BJ (cell line): Measurements from ENCODE around the gene KRTAP5-2. TPM values are rescaled to one million over a fixed set of nuclear protein-coding genes. Genes with fewer than 3 reads are reported as not detected.

Experiments used
- CTCF ChIA-PET: fragments of 350-600 bp; formaldehyde crosslinking; extraction: SDS; loops from one replicate; lab custom pipeline; 2021; ENCODE audit warnings: antibody characterized with exemption, inconsistent platforms; lab: Yijun Ruan, JAX
- POLR2A ChIA-PET: fragments of 300-600 bp; sonication (Branson Sonifier 250); formaldehyde crosslinking; extraction: SDS; loops from one replicate; lab custom pipeline; 2021; ENCODE audit warnings: antibody characterized with exemption; lab: Charles Lee
- DNase-seq: peaks from one replicate; pipeline ENCODE4 v3.0.0-alpha.2; 2011; ENCODE audit warnings: low read depth
- H3K27me3 ChIP-seq: 2 replicates; pipeline ENCODE4 v1.6.0; 2011; ENCODE audit warnings: low read length; ENCODE audit not compliant: control insufficient read depth, insufficient read depth
- H3K36me3 ChIP-seq: 2 replicates; pipeline ENCODE4 v1.5.1; 2011; ENCODE audit warnings: low read length; ENCODE audit not compliant: control insufficient read depth, insufficient read depth
- H3K4me3 ChIP-seq: 2 replicates; pipeline ENCODE4 v1.5.1; 2011; ENCODE audit warnings: low read depth, mild to moderate bottlenecking, control low read depth, low read length
- CTCF ChIP-seq: IDR thresholded peaks from 2 replicates; pipeline ENCODE4 v1.5.1; 2011; ENCODE audit warnings: low read depth, mild to moderate bottlenecking, control low read depth, inconsistent platforms, low read length, moderate library complexity; ENCODE audit not compliant: insufficient read depth
- polyA plus RNA-seq: library from polyadenylated mRNA; depleted of rRNA; stranded (reverse); fragments of >200 nt; gene quantifications from 2 replicates; pipeline ENCODE4 v1.2.3, GENCODE V29; 2011

KRTAP5-2 gene
- polyA plus RNA-seq, 1 experiment = not detected

- H3K4me3 ChIP-seq = no peak overlapping the region
- H3K27me3 ChIP-seq = peaks cover 2% of the 10 kb centered on the region; the same call in 1 of the 2 replicates
- H3K36me3 ChIP-seq = peaks cover 1% of the 10 kb centered on the region; the same call in 1 of the 2 replicates
- DNase-seq = no peak
- no peak for TF ChIP-seq CTCF
- ChIA-PET CTCF (interaction anchor here (1.1 to 12.4 kb wide), 3 partner anchors 10 to 49 kb away, joined by 4 to 301 read pairs (median 4); no protein-coding TSS in a partner anchor), POLR2A (no interaction called here)
Observed at GRCh38 chr11:1570001-1570453, 28.1 kb downstream of the KRTAP5-2 start.

- no peak for TF ChIP-seq CTCF
- ChIA-PET POLR2A (no interaction called here), CTCF (interaction anchor here (1.5 to 12.4 kb wide), 2 partner anchors 10 to 24 kb away, joined by 4 to 301 read pairs; no protein-coding TSS in a partner anchor)
- H3K36me3 ChIP-seq = peaks cover 1% of the 10 kb centered on the region; the same call in 1 of the 2 replicates
- H3K27me3 ChIP-seq = peaks cover 2% of the 10 kb centered on the region; the same call in 1 of the 2 replicates
- no peak for DNase-seq
- no peak overlapping the region for H3K4me3 ChIP-seq
Observed at GRCh38 chr11:1569251-1569780, 28.8 kb downstream of the KRTAP5-2 start.

GRCh38 chr11:1568441-1568911, 29.6 kb downstream of the KRTAP5-2 start:
- Histone ChIP-seq H3K27me3 (peaks cover 2% of the 10 kb centered on the region; the same call in 1 of the 2 replicates), H3K36me3 (peaks cover 2% of the 10 kb centered on the region; the same call in 1 of the 2 replicates), H3K4me3 (no peak overlapping the region)
- DNase-seq = no peak
- no peak for TF ChIP-seq CTCF
- POLR2A ChIA-PET = interaction anchor here (0.5 kb wide), 1 partner anchor 229 kb away, joined by 13 read pairs; no protein-coding TSS in a partner anchor
- CTCF ChIA-PET = interaction anchor here (0.9 to 1.8 kb wide), 2 partner anchors 9 to 15 kb away, joined by 3 to 5 read pairs; no protein-coding TSS in a partner anchor

GRCh38 chr11:1567721-1568100, 30.4 kb downstream of the KRTAP5-2 start:
- no peak for TF ChIP-seq CTCF
- H3K4me3 ChIP-seq = no peak overlapping the region
- CTCF ChIA-PET = interaction anchor here (0.8 to 1.8 kb wide), 3 partner anchors 9 to 20 kb away, joined by 3 to 5 read pairs (median 3); no protein-coding TSS in a partner anchor
- no peaks in the 10 kb centered on the region for H3K27me3 ChIP-seq
- peaks cover 6% of the 10 kb centered on the region for H3K36me3 ChIP-seq
- POLR2A ChIA-PET = no interaction called here
- no peak for DNase-seq

- H3K36me3 ChIP-seq = peaks cover 6% of the 10 kb centered on the region
- DNase-seq = no peak
- no peaks in the 10 kb centered on the region for H3K27me3 ChIP-seq
- no peak for TF ChIP-seq CTCF
- ChIA-PET POLR2A (no interaction called here), CTCF (interaction anchor here (0.8 to 1.8 kb wide), 2 partner anchors 13 to 20 kb away, joined by 3 to 5 read pairs; no protein-coding TSS in a partner anchor)
- H3K4me3 ChIP-seq = no peak overlapping the region
Observed at GRCh38 chr11:1567052-1567720, 30.9 kb downstream of the KRTAP5-2 start.
